DOHH2 (cell line): ENCODE data around the gene ATG10.
"Not testable (repeated sequence)": the region's sequence is repeated elsewhere in the genome, so short reads cannot be mapped to it uniquely, and the experiment has no call there.

ENCODE experiments used
- H3F3A ChIP-seq: fragments of 200-600 bp; sonication (generic), shearing (Covaris generic); 2 replicates; pipeline ENCODE4 v1.6.0; 2016; ENCODE audit warnings: antibody characterized with exemption, mild to moderate bottlenecking; ENCODE audit not compliant: control insufficient read depth, insufficient read depth
- H3K27ac ChIP-seq: fragments of 200-600 bp; sonication (generic); 2 replicates; pipeline ENCODE4 v1.5.1; 2014; ENCODE audit warnings: low read depth, mild to moderate bottlenecking, low read length, moderate library complexity
- H3K27me3 ChIP-seq: fragments of 200-600 bp; sonication (generic); 2 replicates; pipeline ENCODE4 v1.6.1; 2014; ENCODE audit warnings: mild to moderate bottlenecking, low read length, mixed read lengths; ENCODE audit not compliant: control insufficient read depth
- H3K36me3 ChIP-seq: fragments of 200-600 bp; sonication (generic); 2 replicates; pipeline ENCODE4 v1.6.1; 2014; ENCODE audit warnings: mild to moderate bottlenecking, low read length, moderate library complexity, mixed read lengths; ENCODE audit not compliant: control insufficient read depth
- H3K4me1 ChIP-seq: fragments of 200-600 bp; sonication (generic); 2 replicates; pipeline ENCODE4 v1.6.1; 2014; ENCODE audit warnings: mild to moderate bottlenecking, low read length, mixed read lengths; ENCODE audit not compliant: control insufficient read depth
- H3K4me2 ChIP-seq: fragments of 200-600 bp; sonication (generic); 2 replicates; pipeline ENCODE4 v1.6.0; 2014; ENCODE audit warnings: mild to moderate bottlenecking, low read length, moderate library complexity
- H3K4me3 ChIP-seq: fragments of 200-600 bp; sonication (generic); 2 replicates; pipeline ENCODE4 v1.5.1; 2014; ENCODE audit warnings: mild to moderate bottlenecking, low read length, mixed read lengths
- H3K79me2 ChIP-seq: fragments of 200-600 bp; sonication (generic); 2 replicates; pipeline ENCODE4 v1.6.1; 2014; ENCODE audit warnings: mild to moderate bottlenecking, low read length, mixed read lengths; ENCODE audit not compliant: control insufficient read depth
- H3K9me2 ChIP-seq: fragments of 200-600 bp; sonication (generic); replicated peaks from 2 replicates; pipeline ENCODE4 v1.6.1; 2014; ENCODE audit warnings: mild to moderate bottlenecking, low read length, mixed read lengths; ENCODE audit not compliant: control insufficient read depth
- H3K9me3 ChIP-seq: fragments of 200-600 bp; sonication (generic); 2 replicates; pipeline ENCODE4 v1.6.1; 2014; ENCODE audit warnings: antibody characterized with exemption, low read length, mixed read lengths; ENCODE audit not compliant: control insufficient read depth, insufficient read depth
- H4K20me1 ChIP-seq: fragments of 200-600 bp; sonication (generic); 2 replicates; pipeline ENCODE4 v1.6.0; 2014; ENCODE audit warnings: low read depth, mild to moderate bottlenecking, antibody characterized with exemption, low read length, moderate library complexity; ENCODE audit not compliant: control insufficient read depth, insufficient read depth
- EZH2phosphoT487 ChIP-seq: fragments of 200-600 bp; sonication (generic); IDR thresholded peaks from 2 replicates; pipeline ENCODE4 v1.6.1; 2017; ENCODE audit warnings: borderline replicate concordance, mild to moderate bottlenecking, antibody characterized with exemption, low read length, moderate library complexity, mixed read lengths
- TF ChIP-seq, protein P1 (sequence below): fragments of 200-600 bp; sonication (generic); IDR thresholded peaks from one replicate; pipeline ENCODE4 v1.5.1; 2014; ENCODE audit warnings: antibody characterized with exemption, mild to moderate bottlenecking, low read depth, low read length; ENCODE audit not compliant: poor library complexity, severe bottlenecking

The ATG10 gene

DNA sequence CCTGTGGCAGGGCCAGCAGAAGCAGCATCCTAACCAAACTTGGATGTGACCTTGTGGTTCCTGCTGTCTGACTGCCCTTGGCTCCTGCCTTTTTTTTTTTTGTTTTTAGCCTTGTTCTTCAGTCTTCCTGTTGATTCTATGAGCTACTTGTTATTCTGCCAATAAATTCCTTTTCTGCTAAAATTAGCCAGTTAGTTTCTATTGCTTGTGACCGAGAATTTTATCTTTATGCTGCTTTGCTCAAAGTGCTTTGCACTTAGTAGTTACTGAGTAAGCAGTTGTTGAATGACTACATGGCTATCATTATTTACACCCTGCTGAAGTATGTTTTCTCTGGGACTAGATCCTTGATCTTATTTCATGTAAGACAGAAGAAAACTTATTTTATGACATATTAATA is 20.8 kb upstream of the ATG10 start:
- Histone ChIP-seq H3K4me3 (no peak overlapping the region), H4K20me1 (no peaks in the 10 kb centered on the region), H3K27me3 (no peaks in the 10 kb centered on the region), H3K27ac (no peak overlapping the region), H3K4me2 (no peak overlapping the region), H3K79me2 (no peaks in the 10 kb centered on the region), H3K9me3 (no peaks in the 10 kb centered on the region), H3K36me3 (no peaks in the 10 kb centered on the region), H3K9me2 (no peaks in the 10 kb centered on the region), H3K4me1 (no peaks in the 10 kb centered on the region), H3F3A (no peaks in the 10 kb centered on the region)
- TF ChIP-seq, protein P1, sequence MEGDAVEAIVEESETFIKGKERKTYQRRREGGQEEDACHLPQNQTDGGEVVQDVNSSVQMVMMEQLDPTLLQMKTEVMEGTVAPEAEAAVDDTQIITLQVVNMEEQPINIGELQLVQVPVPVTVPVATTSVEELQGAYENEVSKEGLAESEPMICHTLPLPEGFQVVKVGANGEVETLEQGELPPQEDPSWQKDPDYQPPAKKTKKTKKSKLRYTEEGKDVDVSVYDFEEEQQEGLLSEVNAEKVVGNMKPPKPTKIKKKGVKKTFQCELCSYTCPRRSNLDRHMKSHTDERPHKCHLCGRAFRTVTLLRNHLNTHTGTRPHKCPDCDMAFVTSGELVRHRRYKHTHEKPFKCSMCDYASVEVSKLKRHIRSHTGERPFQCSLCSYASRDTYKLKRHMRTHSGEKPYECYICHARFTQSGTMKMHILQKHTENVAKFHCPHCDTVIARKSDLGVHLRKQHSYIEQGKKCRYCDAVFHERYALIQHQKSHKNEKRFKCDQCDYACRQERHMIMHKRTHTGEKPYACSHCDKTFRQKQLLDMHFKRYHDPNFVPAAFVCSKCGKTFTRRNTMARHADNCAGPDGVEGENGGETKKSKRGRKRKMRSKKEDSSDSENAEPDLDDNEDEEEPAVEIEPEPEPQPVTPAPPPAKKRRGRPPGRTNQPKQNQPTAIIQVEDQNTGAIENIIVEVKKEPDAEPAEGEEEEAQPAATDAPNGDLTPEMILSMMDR = no peak
- TF ChIP-seq EZH2phosphoT487 = no peak

DNA sequence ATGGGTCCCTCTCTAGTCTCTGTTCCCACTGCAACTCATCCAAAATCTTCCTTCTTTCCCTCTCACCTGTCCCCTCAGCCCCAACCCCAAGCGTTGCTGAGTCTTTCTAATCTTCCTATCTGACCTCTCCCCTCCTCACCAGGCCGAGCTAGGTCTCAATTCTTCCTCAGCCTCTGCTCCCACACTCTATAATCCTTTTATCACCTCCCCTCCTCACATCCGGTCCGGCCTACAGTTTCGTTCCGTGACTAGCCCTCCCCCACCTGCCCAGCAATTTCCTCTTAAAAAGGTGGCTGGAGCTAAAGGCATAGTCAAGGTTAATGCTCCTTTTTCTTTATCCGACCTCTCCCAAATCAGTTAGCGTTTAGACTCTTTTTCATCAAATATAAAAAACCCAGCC is 17.0 kb upstream of the ATG10 start:
- H3K9me2 ChIP-seq, H3F3A ChIP-seq, H4K20me1 ChIP-seq, H3K4me2 ChIP-seq, H3K79me2 ChIP-seq, H3K4me3 ChIP-seq, H3K27me3 ChIP-seq, H3K36me3 ChIP-seq, H3K4me1 ChIP-seq, H3K9me3 ChIP-seq, H3K27ac ChIP-seq: not testable (repeated sequence)

DNA sequence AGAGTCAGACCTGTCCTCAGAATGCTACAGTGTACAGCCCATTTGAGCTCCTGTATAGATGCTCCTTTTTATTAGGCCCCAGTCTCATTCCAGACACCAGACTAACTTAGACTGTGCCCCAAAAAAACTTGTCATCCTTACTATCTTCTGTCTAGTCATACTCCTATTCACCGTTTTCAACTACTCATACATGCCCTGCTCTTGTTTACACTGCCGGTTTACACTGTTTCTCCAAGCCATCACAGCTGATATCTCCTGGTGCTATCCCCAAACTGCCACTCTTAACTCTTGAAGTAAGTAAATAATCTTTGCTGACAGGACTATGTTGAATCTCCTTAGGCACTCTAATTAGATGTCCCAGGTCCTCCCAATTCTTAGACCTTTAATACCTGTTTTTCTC is 13.7 kb upstream of the ATG10 start:
- H4K20me1 ChIP-seq, H3K27ac ChIP-seq, H3K9me2 ChIP-seq, H3K79me2 ChIP-seq, H3K36me3 ChIP-seq, H3K27me3 ChIP-seq, H3K4me3 ChIP-seq, H3K9me3 ChIP-seq, H3K4me2 ChIP-seq, H3F3A ChIP-seq, H3K4me1 ChIP-seq: not testable (repeated sequence)

DNA sequence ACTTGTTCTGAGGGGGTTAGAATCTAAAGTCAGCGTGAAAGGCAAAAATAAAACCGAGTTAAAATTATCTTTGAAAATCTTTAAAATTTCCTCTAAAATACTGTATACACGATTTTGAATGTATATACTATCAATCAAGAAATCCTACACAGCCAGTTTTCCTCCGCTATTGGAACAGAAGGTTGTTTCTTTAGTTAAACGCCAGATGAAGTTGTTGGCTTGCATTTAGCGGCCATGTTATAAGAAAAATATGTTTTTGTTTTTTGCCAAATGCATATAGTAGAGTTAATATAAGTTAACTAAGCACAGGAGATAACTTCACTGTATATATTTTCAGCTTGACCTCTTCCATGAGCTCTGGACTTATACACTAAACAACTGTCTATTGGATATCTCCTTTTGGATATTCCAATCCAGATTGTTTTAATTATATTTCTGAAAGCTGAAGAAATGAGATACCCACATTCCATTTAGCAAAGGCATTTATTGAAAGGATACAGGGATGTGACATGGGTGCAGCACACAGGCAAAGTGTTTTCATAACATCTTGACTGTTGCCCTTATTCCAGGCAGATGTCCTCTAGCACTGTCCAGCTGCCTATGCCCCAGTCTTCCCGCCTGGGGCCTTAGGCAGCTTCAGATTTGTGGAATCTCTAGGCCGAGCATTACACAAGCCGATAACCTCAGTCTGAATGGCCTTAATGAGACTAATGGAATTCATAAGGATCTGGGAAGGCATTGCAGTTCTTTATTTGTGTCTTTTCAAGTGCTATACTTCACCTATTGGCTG is 10.0 kb upstream of the ATG10 start:
- Histone ChIP-seq H4K20me1 (no peaks in the 10 kb centered on the region), H3K4me2 (no peak overlapping the region), H3K9me3 (no peaks in the 10 kb centered on the region), H3K27ac (no peak overlapping the region), H3K79me2 (no peaks in the 10 kb centered on the region), H3K4me3 (no peak overlapping the region), H3K9me2 (no peaks in the 10 kb centered on the region), H3K4me1 (no peaks in the 10 kb centered on the region), H3K27me3 (no peaks in the 10 kb centered on the region), H3K36me3 (no peaks in the 10 kb centered on the region), H3F3A (no peaks in the 10 kb centered on the region)
- TF ChIP-seq EZH2phosphoT487 = no peak
- TF ChIP-seq, protein P1 = no peak
